H9 (cell line): ENCODE results near the gene CDH23. TPM values are rescaled to one million over a fixed set of nuclear protein-coding genes. Genes with fewer than 3 reads are reported as not detected.

Source experiments
- DNase-seq: peaks from one replicate; pipeline ENCODE4 v3.0.0-alpha.2; 2017
- H2AFZ ChIP-seq: one replicate; pipeline ENCODE4 v1.6.1; 2013; ENCODE audit warnings: mild to moderate bottlenecking, low read length, control low read depth, moderate library complexity
- H2AK5ac ChIP-seq: 2 replicates; pipeline ENCODE4 v1.6.1; 2013; ENCODE audit warnings: low read length, control low read depth, mixed read lengths; ENCODE audit not compliant: insufficient read length
- H2BK120ac ChIP-seq: one replicate; pipeline ENCODE4 v1.6.1; 2013; ENCODE audit warnings: low read depth, mild to moderate bottlenecking, low read length, control low read depth, inconsistent platforms; ENCODE audit not compliant: poor library complexity, severe bottlenecking
- H2BK12ac ChIP-seq: 2 replicates; pipeline ENCODE4 v1.6.1; 2013; ENCODE audit warnings: low read length, control low read depth, mixed read lengths, low read depth; ENCODE audit not compliant: insufficient read length
- H2BK15ac ChIP-seq: 2 replicates; pipeline ENCODE4 v1.6.1; 2013; ENCODE audit warnings: low read depth, low read length, control low read depth
- H2BK20ac ChIP-seq: one replicate; pipeline ENCODE4 v1.6.1; 2013; ENCODE audit warnings: low read depth, mild to moderate bottlenecking, low read length, control low read depth, inconsistent platforms; ENCODE audit not compliant: poor library complexity, severe bottlenecking
- H2BK5ac ChIP-seq: 2 replicates; pipeline ENCODE4 v1.6.1; 2013; ENCODE audit warnings: low read length, control low read depth, mixed read lengths; ENCODE audit not compliant: insufficient read length
- H3K14ac ChIP-seq: 2 replicates; pipeline ENCODE4 v1.6.1; 2013; ENCODE audit warnings: low read length, control low read depth; ENCODE audit not compliant: insufficient read depth
- H3K18ac ChIP-seq: 2 replicates; pipeline ENCODE4 v1.6.1; 2013; ENCODE audit warnings: low read depth, mild to moderate bottlenecking, mixed read lengths, low read length, control low read depth; ENCODE audit not compliant: insufficient read length
- H3K23ac ChIP-seq: 2 replicates; pipeline ENCODE4 v1.6.1; 2013; ENCODE audit warnings: low read length, control low read depth, mixed read lengths, low read depth; ENCODE audit not compliant: insufficient read length
- H3K23me2 ChIP-seq: 2 replicates; pipeline ENCODE4 v1.6.1; 2013; ENCODE audit warnings: low read depth, mild to moderate bottlenecking, mixed read lengths, low read length, control low read depth; ENCODE audit not compliant: insufficient read length, poor library complexity, severe bottlenecking
- H3K27ac ChIP-seq: 2 replicates; pipeline ENCODE4 v1.5.1; 2013; ENCODE audit warnings: low read length, control low read depth, mixed read lengths, low read depth; ENCODE audit not compliant: insufficient read length
- H3K27me3 ChIP-seq: 2 replicates; pipeline ENCODE4 v1.6.1; 2013; ENCODE audit warnings: low read length, control low read depth, inconsistent platforms; ENCODE audit not compliant: insufficient read depth
- H3K4ac ChIP-seq: 2 replicates; pipeline ENCODE4 v1.6.1; 2013; ENCODE audit warnings: low read depth, mild to moderate bottlenecking, control low read depth, inconsistent platforms, low read length, moderate library complexity
- H3K4me1 ChIP-seq: 2 replicates; pipeline ENCODE4 v1.6.1; 2013; ENCODE audit warnings: low read length, control low read depth, inconsistent platforms; ENCODE audit not compliant: insufficient read depth
- H3K4me2 ChIP-seq: 2 replicates; pipeline ENCODE4 v1.6.1; 2013; ENCODE audit warnings: low read length, control low read depth, mixed read lengths; ENCODE audit not compliant: insufficient read length, insufficient read depth
- H3K56ac ChIP-seq: 2 replicates; pipeline ENCODE4 v1.6.1; 2013; ENCODE audit warnings: low read depth, mild to moderate bottlenecking, mixed read lengths, low read length, control low read depth; ENCODE audit not compliant: insufficient read length
- H3K79me1 ChIP-seq: 2 replicates; pipeline ENCODE4 v1.6.1; 2013; ENCODE audit warnings: low read depth, mild to moderate bottlenecking, moderate library complexity, low read length, control low read depth, inconsistent platforms; ENCODE audit not compliant: insufficient read depth, poor library complexity, severe bottlenecking
- H3K79me2 ChIP-seq: 2 replicates; pipeline ENCODE4 v1.6.1; 2013; ENCODE audit warnings: low read length, control low read depth, inconsistent platforms; ENCODE audit not compliant: insufficient read depth
- H3K9ac ChIP-seq: 2 replicates; pipeline ENCODE4 v1.6.1; 2013; ENCODE audit warnings: low read length, control low read depth, mixed read lengths; ENCODE audit not compliant: insufficient read length; ENCODE audit errors: extremely low read depth
- H3K9me3 ChIP-seq: one replicate; pipeline ENCODE4 v1.6.1; 2013; ENCODE audit warnings: low read depth, low read length, inconsistent platforms; ENCODE audit not compliant: control insufficient read depth
- H3T11ph ChIP-seq: one replicate; pipeline ENCODE4 v1.6.1; 2013; ENCODE audit warnings: mild to moderate bottlenecking, low read length, control low read depth, inconsistent platforms
- H4K20me1 ChIP-seq: one replicate; pipeline ENCODE4 v1.6.1; 2013; ENCODE audit not compliant: control insufficient read depth, insufficient read length, insufficient read depth
- H4K5ac ChIP-seq: 2 replicates; pipeline ENCODE4 v1.6.1; 2013; ENCODE audit warnings: low read depth, mild to moderate bottlenecking, mixed read lengths, low read length, control low read depth; ENCODE audit not compliant: insufficient read length
- H4K8ac ChIP-seq: replicated peaks from 2 replicates; pipeline ENCODE4 v1.6.1; 2013; ENCODE audit warnings: low read length, control low read depth, mixed read lengths, low read depth; ENCODE audit not compliant: insufficient read length
- H4K91ac ChIP-seq: 2 replicates; pipeline ENCODE4 v1.6.1; 2013; ENCODE audit warnings: low read depth, mild to moderate bottlenecking, moderate library complexity, mixed read lengths, low read length, control low read depth; ENCODE audit not compliant: insufficient read length
- H3K27ac Mint-ChIP-seq, 3 experiments: 2 replicates in 2 of 3; 3 replicates in 1 of 3; pipeline ENCODE4 v1.8.0; 2020 to 2021; ENCODE audit warnings: mixed read lengths in 3 of 3, mild to moderate bottlenecking in 1 of 3, moderate library complexity in 1 of 3
- H3K27me3 Mint-ChIP-seq: 2 replicates; pipeline ENCODE4 v1.8.0; 2021; ENCODE audit warnings: low read depth, mild to moderate bottlenecking, moderate library complexity, mixed read lengths
- H3K36me3 Mint-ChIP-seq, 3 experiments: 2 replicates in 2 of 3; 3 replicates in 1 of 3; pipeline ENCODE4 v1.8.0; 2020 to 2021; ENCODE audit warnings: low read depth in 3 of 3, mixed read lengths in 3 of 3; ENCODE audit not compliant: insufficient read depth in 1 of 3
- H3K4me1 Mint-ChIP-seq, 2 experiments: 2 replicates each; pipeline ENCODE4 v1.8.0; 2020; ENCODE audit warnings: mixed read lengths in 2 of 2
- H3K4me3 Mint-ChIP-seq, 2 experiments: 2 replicates in 1 of 2; 3 replicates in 1 of 2; pipeline ENCODE4 v1.8.0; 2020 to 2021; ENCODE audit warnings: mild to moderate bottlenecking in 2 of 2, mixed read lengths in 2 of 2, moderate library complexity in 1 of 2
- H3K9me3 Mint-ChIP-seq, 2 experiments: 2 replicates in 1 of 2; 3 replicates in 1 of 2; pipeline ENCODE4 v1.8.0; 2020; ENCODE audit warnings: mild to moderate bottlenecking in 2 of 2, mixed read lengths in 2 of 2, moderate library complexity in 1 of 2
- CTCF ChIP-seq: fragments of 200-600 bp; sonication (generic); conservative IDR thresholded peaks from 3 replicates; pipeline ENCODE4 v1.8.0; 2021; ENCODE audit warnings: antibody characterized with exemption, mild to moderate bottlenecking
- WGBS: extraction: QIAGEN DNeasy Blood & Tissue Kit; methylation state at CpG from one replicate; pipeline ENCODE4 v1.1.7; 2013; ENCODE audit warnings: missing lambda C conversion rate, low lambda C conversion rate, mixed read lengths; ENCODE audit not compliant: insufficient read length; ENCODE audit errors: extremely low coverage; 5-methylcytosine and 5-hydroxymethylcytosine counted together
- total RNA-seq: library from RNA; stranded (reverse); gene quantifications from 2 replicates; pipeline ENCODE4 v1.2.1, GENCODE V29; 2021

Gene CDH23
- total RNA-seq, 1 experiment from 2014 or later, result 2.1 TPM

GRCh38 chr10:71505862-71506261 is 109.1 kb downstream of the CDH23 start:
- no peak for TF ChIP-seq CTCF
- Histone ChIP-seq H3K56ac (no peak overlapping the region), H3T11ph (no peak overlapping the region), H2BK20ac (no peak overlapping the region), H3K14ac (no peak overlapping the region), H3K23me2 (no peaks in the 10 kb centered on the region), H2BK12ac (no peak overlapping the region), H3K18ac (no peak overlapping the region), H3K4me2 (no peak overlapping the region), H3K27ac (no peak overlapping the region), H3K27me3 (0 out of 2 replicates have a peak, but pooled peaks cover 2% of the 10 kb centered on the region), H2BK5ac (no peak overlapping the region), H4K20me1 (no peaks in the 10 kb centered on the region), H3K4me1 (no peaks in the 10 kb centered on the region), H2BK120ac (no peak overlapping the region), H3K9ac (no peak overlapping the region), H3K4ac (no peak overlapping the region), H4K91ac (no peak overlapping the region), H3K9me3 (no peaks in the 10 kb centered on the region), H2AK5ac (no peak overlapping the region), H4K8ac (no peak overlapping the region), H3K79me2 (no peaks in the 10 kb centered on the region), H3K23ac (no peak overlapping the region), H3K79me1 (no peaks in the 10 kb centered on the region), H4K5ac (no peak overlapping the region), H2AFZ (no peak overlapping the region), H2BK15ac (no peak overlapping the region)
- Mint-ChIP-seq H3K27me3 (peaks cover 8% of the 10 kb centered on the region), H3K4me1 (peaks cover 10 to 19% of the 10 kb centered on the region in 2 experiments; a peak in 3 of 4 replicates), H3K9me3 (no peaks in the 10 kb centered on the region), H3K4me3 (no peak overlapping the region), H3K27ac (no peak overlapping the region), H3K36me3 (no peaks in the 10 kb centered on the region)
- no CpG with 5 or more reads among the region's 3 CpGs for WGBS
- no peak for DNase-seq
